SK-N-SH (cell line): Measurements from ENCODE around the gene UBN2. TPM values are rescaled to one million over a fixed set of nuclear protein-coding genes. Genes with fewer than 3 reads are reported as not detected.
"Not testable (repeated sequence)": the region's sequence is repeated elsewhere in the genome, so short reads cannot be mapped to it uniquely, and the experiment has no call there.

Experiments
- CTCF ChIA-PET: fragments of 300-600, 350-600 bp; formaldehyde crosslinking; extraction: SDS; loops from one replicate; lab custom pipeline; 2021; lab: Yijun Ruan, JAX
- POLR2A ChIA-PET: fragments of 350-600 bp; sonication (Branson Sonifier 250); formaldehyde crosslinking; extraction: SDS; loops from one replicate; lab custom pipeline; 2020; ENCODE audit warnings: antibody characterized with exemption, inconsistent platforms; lab: Yijun Ruan, JAX
- DNase-seq: peaks from one replicate; pipeline ENCODE4 v3.0.0; 2012
- H2AFZ ChIP-seq: fragments of 200-600 bp; sonication (generic); 2 replicates; pipeline ENCODE4 v1.8.1; 2016; ENCODE audit warnings: antibody characterized with exemption, mild to moderate bottlenecking, low read depth
- H3F3A ChIP-seq: fragments of 200-600 bp; sonication (generic); replicated peaks from 2 replicates; pipeline ENCODE3; 2016; ENCODE audit warnings: antibody characterized with exemption, mild to moderate bottlenecking; ENCODE audit not compliant: insufficient read depth
- H3K27ac ChIP-seq, 2 experiments: fragments of 200-500 bp in 1 of 2; fragments of 200-600 bp in 1 of 2; sonication (Bioruptor generic) in 1 of 2; sonication (generic), shearing (Covaris generic) in 1 of 2; 2 replicates each; pipeline versions ENCODE4 v1.5.1 to v1.6.1; 2014 to 2016; ENCODE audit warnings: low read depth in 2 of 2, inconsistent platforms in 1 of 2, low read length in 1 of 2, mild to moderate bottlenecking in 1 of 2, mixed read lengths in 1 of 2
- H3K27me3 ChIP-seq: fragments of 200-600 bp; sonication (generic), shearing (Covaris generic); 2 replicates; pipeline ENCODE4 v1.6.1; 2016; ENCODE audit warnings: mixed run types; ENCODE audit not compliant: insufficient read depth
- H3K36me3 ChIP-seq, 2 experiments: fragments of 200-500 bp in 1 of 2; fragments of 200-600 bp in 1 of 2; sonication (Bioruptor generic) in 1 of 2; sonication (generic) in 1 of 2; replicated peaks in 1 of 2; 2 replicates each; pipeline versions ENCODE3 to v1.5.1; 2014 to 2016; ENCODE audit warnings: low read length in 1 of 2, mild to moderate bottlenecking in 1 of 2; ENCODE audit not compliant: insufficient read depth in 2 of 2, control insufficient read depth in 1 of 2
- H3K4me1 ChIP-seq, 2 experiments: fragments of 200-500 bp in 1 of 2; fragments of 200-600 bp in 1 of 2; sonication (Bioruptor generic) in 1 of 2; sonication (generic), shearing (Covaris generic) in 1 of 2; 2 replicates each; pipeline versions ENCODE4 v1.5.1 to v1.6.1; 2014 to 2016; ENCODE audit warnings: low read depth in 1 of 2, low read length in 1 of 2, mixed run types in 1 of 2; ENCODE audit not compliant: insufficient read depth in 2 of 2, control insufficient read depth in 1 of 2
- H3K4me2 ChIP-seq: fragments of 200-600 bp; sonication (generic), shearing (Covaris generic); 2 replicates; pipeline ENCODE4 v1.6.1; 2017; ENCODE audit warnings: mixed run types
- H3K4me3 ChIP-seq, 2 experiments: fragments of 200-500 bp in 1 of 2; fragments of 200-600 bp in 1 of 2; sonication (Bioruptor generic) in 1 of 2; sonication (generic), shearing (Covaris generic) in 1 of 2; 2 replicates each; pipeline versions ENCODE4 v1.5.1 to v1.8.1; 2014 to 2016; ENCODE audit warnings: low read depth in 2 of 2, inconsistent platforms in 1 of 2, low read length in 1 of 2, mild to moderate bottlenecking in 1 of 2, mixed read lengths in 1 of 2, moderate library complexity in 1 of 2
- H3K79me2 ChIP-seq: fragments of 200-600 bp; sonication (generic); 2 replicates; pipeline ENCODE4 v1.8.1; 2017; ENCODE audit warnings: mild to moderate bottlenecking; ENCODE audit not compliant: insufficient read depth
- H3K9ac ChIP-seq: fragments of 200-600 bp; sonication (generic); 2 replicates; pipeline ENCODE4 v1.6.1; 2017; ENCODE audit warnings: mixed run types
- H3K9me2 ChIP-seq: fragments of 200-600 bp; sonication (generic); 2 replicates; pipeline ENCODE4 v1.6.1; 2017; ENCODE audit warnings: mixed run types
- H3K9me3 ChIP-seq: fragments of 200-600 bp; sonication (generic); 2 replicates; pipeline ENCODE4 v1.6.1; 2017; ENCODE audit warnings: mixed run types, mild to moderate bottlenecking, moderate library complexity
- H4K20me1 ChIP-seq: fragments of 200-600 bp; sonication (generic); 2 replicates; pipeline ENCODE4 v1.6.1; 2017; ENCODE audit warnings: mild to moderate bottlenecking, mixed run types; ENCODE audit not compliant: insufficient read depth
- EP300 ChIP-seq, 2 experiments: IDR thresholded peaks; 2 replicates each; pipeline versions ENCODE4 v1.4.0 to v1.6.1; 2012; ENCODE audit warnings: borderline replicate concordance in 1 of 2, low read depth in 1 of 2, low read length in 1 of 2
- FOXM1 ChIP-seq: IDR thresholded peaks from 2 replicates; pipeline ENCODE4 v1.4.0; 2012; ENCODE audit warnings: low read depth, mild to moderate bottlenecking
- GABPA ChIP-seq: IDR thresholded peaks from 2 replicates; pipeline ENCODE4 v1.4.0; 2012; ENCODE audit warnings: low read depth, mild to moderate bottlenecking
- MEF2A ChIP-seq: IDR thresholded peaks from 2 replicates; pipeline ENCODE4 v1.4.0; 2012; ENCODE audit warnings: low read depth, borderline replicate concordance
- NFIC ChIP-seq: IDR thresholded peaks from 2 replicates; pipeline ENCODE4 v1.4.0; 2012; ENCODE audit warnings: borderline replicate concordance
- NRF1 ChIP-seq: IDR thresholded peaks from 2 replicates; pipeline ENCODE4 v1.6.1; 2012; ENCODE audit warnings: low read depth, mild to moderate bottlenecking, low read length
- POLR2AphosphoS5 ChIP-seq: IDR thresholded peaks from 2 replicates; pipeline ENCODE4 v1.6.1; 2012; ENCODE audit warnings: low read depth, low read length
- RCOR1 ChIP-seq: fragments of 150-350 bp; IDR thresholded peaks from 2 replicates; pipeline ENCODE4 v1.6.1; 2017; ENCODE audit warnings: antibody characterized with exemption, low read length
- RFX5 ChIP-seq: IDR thresholded peaks from 2 replicates; pipeline ENCODE4 v1.6.1; 2012; ENCODE audit warnings: mild to moderate bottlenecking, improper control_type of control experiment, low read length
- SIN3A ChIP-seq: IDR thresholded peaks from 2 replicates; pipeline ENCODE4 v1.6.1; 2012; ENCODE audit warnings: low read depth, mild to moderate bottlenecking, low read length, moderate library complexity, borderline replicate concordance
- TEAD4 ChIP-seq: IDR thresholded peaks from 2 replicates; pipeline ENCODE4 v1.4.0; 2012; ENCODE audit warnings: mild to moderate bottlenecking, borderline replicate concordance; ENCODE audit not compliant: insufficient read depth
- WGBS: methylation state at CpG from one replicate; pipeline ENCODE4 v1.1.6; 2017; ENCODE audit warnings: low lambda C conversion rate; 5-methylcytosine and 5-hydroxymethylcytosine counted together
- polyA plus RNA-seq, 3 experiments: library from polyadenylated mRNA; depleted of rRNA; stranded (reverse); fragments of >200 nt; gene quantifications; 2 replicates each; pipeline ENCODE4 v1.2.3, GENCODE V29; 2012
- TF ChIP-seq, protein P1 (sequence below): IDR thresholded peaks from 2 replicates; pipeline ENCODE4 v1.4.0; 2012; ENCODE audit warnings: low read depth, borderline replicate concordance
- TF ChIP-seq, protein P2 (sequence below): fragments of 150-350 bp; IDR thresholded peaks from 2 replicates; pipeline ENCODE4 v1.6.1; 2016; ENCODE audit warnings: mild to moderate bottlenecking, low read depth, low read length
- TF ChIP-seq, protein P3 (sequence below): IDR thresholded peaks from 2 replicates; pipeline ENCODE4 v1.4.0; 2012; ENCODE audit warnings: low read depth
- TF ChIP-seq, protein P4 (sequence below): IDR thresholded peaks from 2 replicates; pipeline ENCODE4 v1.6.1; 2012; ENCODE audit warnings: mild to moderate bottlenecking, low read depth, low read length, moderate library complexity

The UBN2 gene
- polyA plus RNA-seq, 1 of the 3 experiments (the other 2 are of a cell fraction): 2.0 TPM

DNA sequence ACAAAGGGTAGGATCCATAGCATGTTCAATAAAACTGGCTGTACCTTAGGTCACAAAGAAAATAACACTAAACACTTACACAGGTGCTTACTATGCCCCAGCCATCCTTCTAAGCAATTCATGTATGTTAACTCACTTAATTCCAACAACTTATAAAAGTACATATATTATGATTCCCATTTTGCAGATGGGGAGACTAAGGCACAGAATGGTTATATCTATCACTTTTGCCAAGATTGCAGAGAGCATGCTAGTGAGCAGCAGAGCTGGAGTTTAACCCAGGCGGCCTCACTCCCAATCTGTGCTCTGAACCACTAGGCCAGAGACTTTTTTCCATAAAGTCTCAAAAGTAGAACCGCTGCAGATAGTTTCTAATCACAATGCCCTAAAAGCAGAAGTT, 18.9 kb upstream of the UBN2 start:
- CTCF ChIA-PET: no interaction called here

DNA sequence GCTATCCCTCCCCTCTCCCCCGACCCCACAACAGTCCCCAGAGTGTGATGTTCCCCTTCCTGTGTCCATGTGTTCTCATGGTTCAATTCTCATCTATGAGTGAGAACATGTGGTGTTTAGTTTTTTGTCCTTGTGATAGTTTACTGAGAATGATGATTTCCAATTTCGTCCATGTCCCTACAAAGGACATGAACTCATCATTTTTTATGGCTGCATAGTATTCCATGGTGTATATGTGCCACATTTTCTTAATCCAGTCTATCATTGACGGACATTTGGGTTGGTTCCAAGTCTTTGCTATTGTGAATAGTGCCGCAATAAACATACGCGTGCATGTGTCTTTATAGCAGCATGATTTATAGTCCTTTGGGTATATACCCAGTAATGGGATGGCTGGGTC, 17.5 kb upstream of the UBN2 start:
- CTCF ChIA-PET: not testable (repeated sequence)
- WGBS: 55% methylated on average over 6 of the region's 6 CpGs

More for the DNA sequence above, 18.9 kb upstream of the UBN2 start:
- Histone ChIP-seq H3F3A (peaks cover 6% of the 10 kb centered on the region), H3K4me1 (no peaks in the 10 kb centered on the region), H3K27ac (no peak overlapping the region), H3K9ac (no peak overlapping the region), H3K4me3 (no peak overlapping the region), H3K9me3 (no peaks in the 10 kb centered on the region), H3K4me2 (no peak overlapping the region), H3K36me3 (no peaks in the 10 kb centered on the region), H3K27me3 (no peaks in the 10 kb centered on the region; the same call in 1 of the 2 replicates), H3K79me2 (no peaks in the 10 kb centered on the region), H2AFZ (no peak overlapping the region)
- DNase-seq: no peak
- 74% methylated on average over 2 of the region's 2 CpGs for WGBS
- TF ChIP-seq, protein P1, sequence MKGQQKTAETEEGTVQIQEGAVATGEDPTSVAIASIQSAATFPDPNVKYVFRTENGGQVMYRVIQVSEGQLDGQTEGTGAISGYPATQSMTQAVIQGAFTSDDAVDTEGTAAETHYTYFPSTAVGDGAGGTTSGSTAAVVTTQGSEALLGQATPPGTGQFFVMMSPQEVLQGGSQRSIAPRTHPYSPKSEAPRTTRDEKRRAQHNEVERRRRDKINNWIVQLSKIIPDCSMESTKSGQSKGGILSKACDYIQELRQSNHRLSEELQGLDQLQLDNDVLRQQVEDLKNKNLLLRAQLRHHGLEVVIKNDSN: no peak
- TF ChIP-seq SIN3A (no peak), RFX5 (no peak), NRF1 (no peak), FOXM1 (no peak), NFIC (no peak), POLR2AphosphoS5 (no peak), GABPA (no peak), MEF2A (no peak), EP300 (IDR thresholded peaks at IDR 0.05; ENCODE audit: borderline replicate concordance in 1 of 2, low read depth in 1 of 2, low read length in 1 of 2) (no peak), RCOR1 (no peak), TEAD4 (no peak)
- TF ChIP-seq, protein P2, sequence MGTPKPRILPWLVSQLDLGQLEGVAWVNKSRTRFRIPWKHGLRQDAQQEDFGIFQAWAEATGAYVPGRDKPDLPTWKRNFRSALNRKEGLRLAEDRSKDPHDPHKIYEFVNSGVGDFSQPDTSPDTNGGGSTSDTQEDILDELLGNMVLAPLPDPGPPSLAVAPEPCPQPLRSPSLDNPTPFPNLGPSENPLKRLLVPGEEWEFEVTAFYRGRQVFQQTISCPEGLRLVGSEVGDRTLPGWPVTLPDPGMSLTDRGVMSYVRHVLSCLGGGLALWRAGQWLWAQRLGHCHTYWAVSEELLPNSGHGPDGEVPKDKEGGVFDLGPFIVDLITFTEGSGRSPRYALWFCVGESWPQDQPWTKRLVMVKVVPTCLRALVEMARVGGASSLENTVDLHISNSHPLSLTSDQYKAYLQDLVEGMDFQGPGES: no peak
- TF ChIP-seq, protein P3, sequence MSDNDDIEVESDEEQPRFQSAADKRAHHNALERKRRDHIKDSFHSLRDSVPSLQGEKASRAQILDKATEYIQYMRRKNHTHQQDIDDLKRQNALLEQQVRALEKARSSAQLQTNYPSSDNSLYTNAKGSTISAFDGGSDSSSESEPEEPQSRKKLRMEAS: no peak
- TF ChIP-seq, protein P4, sequence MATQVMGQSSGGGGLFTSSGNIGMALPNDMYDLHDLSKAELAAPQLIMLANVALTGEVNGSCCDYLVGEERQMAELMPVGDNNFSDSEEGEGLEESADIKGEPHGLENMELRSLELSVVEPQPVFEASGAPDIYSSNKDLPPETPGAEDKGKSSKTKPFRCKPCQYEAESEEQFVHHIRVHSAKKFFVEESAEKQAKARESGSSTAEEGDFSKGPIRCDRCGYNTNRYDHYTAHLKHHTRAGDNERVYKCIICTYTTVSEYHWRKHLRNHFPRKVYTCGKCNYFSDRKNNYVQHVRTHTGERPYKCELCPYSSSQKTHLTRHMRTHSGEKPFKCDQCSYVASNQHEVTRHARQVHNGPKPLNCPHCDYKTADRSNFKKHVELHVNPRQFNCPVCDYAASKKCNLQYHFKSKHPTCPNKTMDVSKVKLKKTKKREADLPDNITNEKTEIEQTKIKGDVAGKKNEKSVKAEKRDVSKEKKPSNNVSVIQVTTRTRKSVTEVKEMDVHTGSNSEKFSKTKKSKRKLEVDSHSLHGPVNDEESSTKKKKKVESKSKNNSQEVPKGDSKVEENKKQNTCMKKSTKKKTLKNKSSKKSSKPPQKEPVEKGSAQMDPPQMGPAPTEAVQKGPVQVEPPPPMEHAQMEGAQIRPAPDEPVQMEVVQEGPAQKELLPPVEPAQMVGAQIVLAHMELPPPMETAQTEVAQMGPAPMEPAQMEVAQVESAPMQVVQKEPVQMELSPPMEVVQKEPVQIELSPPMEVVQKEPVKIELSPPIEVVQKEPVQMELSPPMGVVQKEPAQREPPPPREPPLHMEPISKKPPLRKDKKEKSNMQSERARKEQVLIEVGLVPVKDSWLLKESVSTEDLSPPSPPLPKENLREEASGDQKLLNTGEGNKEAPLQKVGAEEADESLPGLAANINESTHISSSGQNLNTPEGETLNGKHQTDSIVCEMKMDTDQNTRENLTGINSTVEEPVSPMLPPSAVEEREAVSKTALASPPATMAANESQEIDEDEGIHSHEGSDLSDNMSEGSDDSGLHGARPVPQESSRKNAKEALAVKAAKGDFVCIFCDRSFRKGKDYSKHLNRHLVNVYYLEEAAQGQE: no peak
- TF ChIP-seq, all 33 proteins: peak for 0
- no peaks in the 10 kb centered on the region for H3K9me2 ChIP-seq
- POLR2A ChIA-PET: no interaction called here
- no peaks in the 10 kb centered on the region for H4K20me1 ChIP-seq

More for the DNA sequence above, 17.5 kb upstream of the UBN2 start:
- H3F3A ChIP-seq, H4K20me1 ChIP-seq, H3K4me1 ChIP-seq, H3K27me3 ChIP-seq, H3K36me3 ChIP-seq, H3K27ac ChIP-seq, H2AFZ ChIP-seq, H3K4me3 ChIP-seq, POLR2A ChIA-PET, H3K9me3 ChIP-seq, H3K9me2 ChIP-seq, H3K79me2 ChIP-seq, H3K9ac ChIP-seq, H3K4me2 ChIP-seq, DNase-seq: not testable (repeated sequence)
